Endothelial cell (in vitro differentiated cells): ENCODE results near the gene GDNF. TPM values are rescaled to one million over a fixed set of nuclear protein-coding genes. Genes with fewer than 3 reads are reported as not detected.
"Not testable (repeated sequence)": the region's sequence is repeated elsewhere in the genome, so short reads cannot be mapped to it uniquely, and the experiment has no call there.

Experiments
- DNase-seq: peaks from one replicate; pipeline ENCODE4 v3.0.0; 2021; ENCODE audit warnings: low spot score
- H3K27ac Mint-ChIP-seq: one replicate; pipeline ENCODE4 v1.8.0; 2021; ENCODE audit warnings: mixed read lengths, inconsistent platforms; ENCODE audit not compliant: unreplicated experiment
- H3K27me3 Mint-ChIP-seq: one replicate; pipeline ENCODE4 v1.8.0; 2021; ENCODE audit warnings: mild to moderate bottlenecking, moderate library complexity, mixed read lengths, inconsistent platforms; ENCODE audit not compliant: unreplicated experiment
- H3K36me3 Mint-ChIP-seq: one replicate; pipeline ENCODE4 v1.8.0; 2021; ENCODE audit warnings: mild to moderate bottlenecking, low read depth, mixed read lengths, inconsistent platforms; ENCODE audit not compliant: unreplicated experiment
- H3K4me1 Mint-ChIP-seq: one replicate; pipeline ENCODE4 v1.8.0; 2021; ENCODE audit warnings: mild to moderate bottlenecking, mixed read lengths, inconsistent platforms; ENCODE audit not compliant: unreplicated experiment
- H3K4me3 Mint-ChIP-seq: one replicate; pipeline ENCODE4 v1.8.0; 2021; ENCODE audit warnings: mild to moderate bottlenecking, mixed read lengths, inconsistent platforms; ENCODE audit not compliant: unreplicated experiment
- H3K9me3 Mint-ChIP-seq: one replicate; pipeline ENCODE4 v1.8.0; 2021; ENCODE audit warnings: mixed read lengths, inconsistent platforms; ENCODE audit not compliant: unreplicated experiment
- total RNA-seq: library from RNA; stranded (reverse); fragmentation: NEBNext Ultra II Directional; extraction: Animal tissue kit (Norgen Biotek cat#: 25700); gene quantifications from one replicate; pipeline ENCODE4 v1.2.1, GENCODE V29; 2021; ENCODE audit not compliant: unreplicated experiment
- TF ChIP-seq, protein P1 (sequence below): fragments of 200-600 bp; sonication (generic); IDR thresholded peaks from one replicate; pipeline ENCODE4 v1.5.0; 2021; ENCODE audit warnings: antibody characterized with exemption; ENCODE audit not compliant: unreplicated experiment

Gene GDNF
- total RNA-seq, 1 donor from 2014 or later: not detected

GRCh38 chr5:37804401-37804800, 35.4 kb downstream of the GDNF start:
- Mint-ChIP-seq H3K36me3 (no peaks in the 10 kb centered on the region), H3K9me3 (no peaks in the 10 kb centered on the region), H3K4me1 (peaks cover 6% of the 10 kb centered on the region), H3K4me3 (no peak overlapping the region), H3K27ac (no peak overlapping the region), H3K27me3 (no peaks in the 10 kb centered on the region)
- no peak for DNase-seq
- TF ChIP-seq, protein P1, sequence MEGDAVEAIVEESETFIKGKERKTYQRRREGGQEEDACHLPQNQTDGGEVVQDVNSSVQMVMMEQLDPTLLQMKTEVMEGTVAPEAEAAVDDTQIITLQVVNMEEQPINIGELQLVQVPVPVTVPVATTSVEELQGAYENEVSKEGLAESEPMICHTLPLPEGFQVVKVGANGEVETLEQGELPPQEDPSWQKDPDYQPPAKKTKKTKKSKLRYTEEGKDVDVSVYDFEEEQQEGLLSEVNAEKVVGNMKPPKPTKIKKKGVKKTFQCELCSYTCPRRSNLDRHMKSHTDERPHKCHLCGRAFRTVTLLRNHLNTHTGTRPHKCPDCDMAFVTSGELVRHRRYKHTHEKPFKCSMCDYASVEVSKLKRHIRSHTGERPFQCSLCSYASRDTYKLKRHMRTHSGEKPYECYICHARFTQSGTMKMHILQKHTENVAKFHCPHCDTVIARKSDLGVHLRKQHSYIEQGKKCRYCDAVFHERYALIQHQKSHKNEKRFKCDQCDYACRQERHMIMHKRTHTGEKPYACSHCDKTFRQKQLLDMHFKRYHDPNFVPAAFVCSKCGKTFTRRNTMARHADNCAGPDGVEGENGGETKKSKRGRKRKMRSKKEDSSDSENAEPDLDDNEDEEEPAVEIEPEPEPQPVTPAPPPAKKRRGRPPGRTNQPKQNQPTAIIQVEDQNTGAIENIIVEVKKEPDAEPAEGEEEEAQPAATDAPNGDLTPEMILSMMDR: no peak

GRCh38 chr5:37803487-37803886, 36.4 kb downstream of the GDNF start:
- Mint-ChIP-seq H3K9me3 (no peaks in the 10 kb centered on the region), H3K36me3 (no peaks in the 10 kb centered on the region), H3K27me3 (no peaks in the 10 kb centered on the region), H3K4me3 (no peak overlapping the region), H3K27ac (no peak overlapping the region), H3K4me1 (peaks cover 6% of the 10 kb centered on the region)
- TF ChIP-seq, protein P1: no peak
- no peak for DNase-seq

- no peak overlapping the region for H3K4me3 Mint-ChIP-seq
- DNase-seq: no peak
- H3K27ac Mint-ChIP-seq: no peak overlapping the region
- no peaks in the 10 kb centered on the region for H3K9me3 Mint-ChIP-seq
- no peaks in the 10 kb centered on the region for H3K36me3 Mint-ChIP-seq
- peaks cover 4% of the 10 kb centered on the region for H3K4me1 Mint-ChIP-seq
- H3K27me3 Mint-ChIP-seq: no peaks in the 10 kb centered on the region
- TF ChIP-seq, protein P1: no peak
Observed at GRCh38 chr5:37801521-37801920, 38.3 kb downstream of the GDNF start.

DNA sequence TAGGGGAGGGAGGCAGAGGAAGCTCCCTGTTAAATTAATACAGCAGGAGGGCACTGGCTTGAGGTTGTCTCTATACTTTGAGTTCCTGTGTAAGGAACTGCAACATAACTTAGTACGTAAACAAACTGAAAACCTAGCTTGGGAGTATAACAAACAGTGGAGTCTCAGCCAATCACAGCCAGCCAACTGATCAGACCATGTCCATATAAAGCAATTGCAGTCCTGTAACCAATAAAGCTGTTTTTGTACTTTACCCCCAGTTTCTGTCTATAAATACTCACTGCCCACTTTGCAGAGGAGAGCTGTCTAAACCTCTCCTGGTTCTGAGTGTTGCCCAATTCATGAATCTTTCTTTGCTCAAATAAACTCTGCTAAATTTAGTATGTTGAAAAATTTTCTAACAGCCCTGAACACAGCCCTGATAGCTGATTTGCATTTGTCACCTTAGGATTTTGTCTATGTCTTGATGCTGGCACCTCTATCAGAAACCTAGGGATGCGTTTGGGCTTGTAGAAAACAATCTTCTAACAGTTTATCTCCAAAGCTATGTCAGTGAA, 39.9 kb downstream of the GDNF start:
- TF ChIP-seq, protein P1: no peak
- Mint-ChIP-seq H3K36me3 (no peaks in the 10 kb centered on the region), H3K4me3 (no peak overlapping the region), H3K4me1 (no peaks in the 10 kb centered on the region), H3K27ac (no peak overlapping the region), H3K27me3 (no peaks in the 10 kb centered on the region), H3K9me3 (peaks cover 6% of the 10 kb centered on the region)
- no peak for DNase-seq

DNA sequence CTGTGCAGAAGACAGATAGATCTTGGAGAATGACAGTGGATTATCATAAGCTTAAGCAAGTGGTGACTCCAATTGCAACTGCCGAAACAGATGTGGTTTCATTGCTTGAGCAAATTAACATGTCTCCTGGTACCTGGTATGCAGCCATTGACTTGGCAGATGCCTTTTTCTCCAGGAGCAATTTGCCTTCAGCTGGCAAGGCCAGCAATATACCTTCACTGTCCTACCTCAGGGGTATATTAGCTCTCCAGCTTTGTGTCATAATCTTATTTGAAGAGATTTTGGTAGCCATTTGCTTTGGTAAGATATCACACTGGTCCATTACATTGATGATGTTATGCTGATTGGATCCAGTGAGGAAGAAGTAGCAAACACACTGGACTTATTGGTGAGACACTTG, 43.4 kb downstream of the GDNF start:
- not testable (repeated sequence) for H3K27me3 Mint-ChIP-seq, H3K27ac Mint-ChIP-seq, H3K4me1 Mint-ChIP-seq, H3K4me3 Mint-ChIP-seq, DNase-seq, H3K36me3 Mint-ChIP-seq
- H3K9me3 Mint-ChIP-seq: peaks cover 16% of the 10 kb centered on the region

GRCh38 chr5:37795292-37795691, 44.5 kb downstream of the GDNF start:
- H3K27me3 Mint-ChIP-seq, H3K4me1 Mint-ChIP-seq, H3K4me3 Mint-ChIP-seq, H3K36me3 Mint-ChIP-seq, H3K27ac Mint-ChIP-seq, DNase-seq: not testable (repeated sequence)
- peaks cover 16% of the 10 kb centered on the region for H3K9me3 Mint-ChIP-seq
